SK-N-SH treated with all-trans-retinoic acid at 6 μM for 48 hours (cell line): ENCODE measurements around the gene SLC12A9.

Experiments
- ARNTL ChIP-seq: fragments of 450-650 bp; formaldehyde crosslinking; IDR thresholded peaks from 2 replicates; pipeline ENCODE4 v1.5.0; 2020; ENCODE audit warnings: low read depth, mild to moderate bottlenecking, moderate library complexity, borderline replicate concordance
- BACH2 ChIP-seq: fragments of 250-450 bp; sonication (Bioruptor Pico); IDR thresholded peaks from 2 replicates; pipeline ENCODE4 v1.9.0; 2021; ENCODE audit warnings: mild to moderate bottlenecking, borderline replicate concordance
- CREB5 ChIP-seq: fragments of 250-450 bp; sonication (Bioruptor Pico); IDR thresholded peaks from 2 replicates; pipeline ENCODE4 v1.5.1; 2020; ENCODE audit warnings: low read depth, mild to moderate bottlenecking, moderate library complexity
- CSDC2 ChIP-seq: fragments of 250-450 bp; sonication (Bioruptor Pico); IDR thresholded peaks from 2 replicates; pipeline ENCODE4 v1.5.0; 2020; ENCODE audit warnings: mild to moderate bottlenecking, moderate library complexity
- GLIS3 ChIP-seq: fragments of 250-450 bp; sonication (Bioruptor Pico); IDR thresholded peaks from 2 replicates; pipeline ENCODE4 v1.5.0; 2020; ENCODE audit warnings: mild to moderate bottlenecking, moderate library complexity
- SNAI2 ChIP-seq: fragments of 250-450 bp; sonication (Bioruptor Pico); IDR thresholded peaks from 2 replicates; pipeline ENCODE4 v1.5.0; 2020; ENCODE audit warnings: mild to moderate bottlenecking, moderate library complexity
- ZC3H10 ChIP-seq: fragments of 250-450 bp; sonication (Bioruptor Pico); IDR thresholded peaks from 2 replicates; pipeline ENCODE4 v1.5.1; 2021; ENCODE audit warnings: mild to moderate bottlenecking, moderate library complexity
- ZFP30 ChIP-seq: fragments of 450-650 bp; formaldehyde crosslinking; IDR thresholded peaks from 2 replicates; pipeline ENCODE4 v1.5.0; 2022; ENCODE audit warnings: mild to moderate bottlenecking, moderate library complexity
- ZNF8 ChIP-seq: fragments of 450-650 bp; formaldehyde crosslinking; IDR thresholded peaks from 2 replicates; pipeline ENCODE4 v1.5.0; 2020; ENCODE audit warnings: mild to moderate bottlenecking, moderate library complexity
- TF ChIP-seq, protein P1 (sequence below): fragments of 250-450 bp; sonication (Bioruptor Pico); IDR thresholded peaks from 2 replicates; pipeline ENCODE4 v1.8.0; 2020; ENCODE audit warnings: mild to moderate bottlenecking, moderate library complexity, borderline replicate concordance

DNA sequence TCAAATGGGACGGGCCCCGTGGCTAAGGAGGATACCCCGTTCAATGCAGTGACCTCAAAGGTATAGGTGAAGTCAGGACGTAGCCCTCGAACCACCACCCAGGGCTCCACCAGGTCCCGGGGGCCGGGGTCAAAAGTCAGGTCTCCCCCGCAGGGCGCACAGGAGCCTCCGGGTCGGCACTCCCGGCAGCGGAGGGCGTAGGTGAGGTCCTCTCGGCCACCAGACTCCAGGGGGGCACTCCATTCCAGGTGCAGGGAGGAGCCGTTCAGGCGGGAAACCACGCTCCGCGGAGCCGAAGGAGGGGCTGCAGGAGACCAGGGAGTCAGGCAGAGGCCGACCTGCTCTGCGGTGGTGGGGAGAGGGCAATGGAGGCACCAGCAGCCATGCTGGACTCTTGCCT, 32.9 kb upstream of the SLC12A9 start:
- TF ChIP-seq CREB5 (CRISPR knock-in tag) = no peak
- no peak for TF ChIP-seq ZNF8 (CRISPR knock-in tag)
- TF ChIP-seq ARNTL = no peak
- TF ChIP-seq ZC3H10 (CRISPR knock-in tag) = no peak
- no peak for TF ChIP-seq BACH2
- TF ChIP-seq CSDC2 (CRISPR knock-in tag) = no peak
- TF ChIP-seq GLIS3 (CRISPR knock-in tag) = no peak
- no peak for TF ChIP-seq SNAI2 (CRISPR knock-in tag)
- TF ChIP-seq, protein P1, sequence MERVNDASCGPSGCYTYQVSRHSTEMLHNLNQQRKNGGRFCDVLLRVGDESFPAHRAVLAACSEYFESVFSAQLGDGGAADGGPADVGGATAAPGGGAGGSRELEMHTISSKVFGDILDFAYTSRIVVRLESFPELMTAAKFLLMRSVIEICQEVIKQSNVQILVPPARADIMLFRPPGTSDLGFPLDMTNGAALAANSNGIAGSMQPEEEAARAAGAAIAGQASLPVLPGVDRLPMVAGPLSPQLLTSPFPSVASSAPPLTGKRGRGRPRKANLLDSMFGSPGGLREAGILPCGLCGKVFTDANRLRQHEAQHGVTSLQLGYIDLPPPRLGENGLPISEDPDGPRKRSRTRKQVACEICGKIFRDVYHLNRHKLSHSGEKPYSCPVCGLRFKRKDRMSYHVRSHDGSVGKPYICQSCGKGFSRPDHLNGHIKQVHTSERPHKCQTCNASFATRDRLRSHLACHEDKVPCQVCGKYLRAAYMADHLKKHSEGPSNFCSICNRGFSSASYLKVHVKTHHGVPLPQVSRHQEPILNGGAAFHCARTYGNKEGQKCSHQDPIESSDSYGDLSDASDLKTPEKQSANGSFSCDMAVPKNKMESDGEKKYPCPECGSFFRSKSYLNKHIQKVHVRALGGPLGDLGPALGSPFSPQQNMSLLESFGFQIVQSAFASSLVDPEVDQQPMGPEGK (CRISPR knock-in tag) = no peak
- no peak for TF ChIP-seq ZFP30 (CRISPR knock-in tag)
